Endothelial cell of umbilical vein (primary cell): ENCODE data around the gene ZBTB48. TPM values are rescaled to one million over a fixed set of nuclear protein-coding genes. Genes with fewer than 3 reads are reported as not detected.

ENCODE experiments used
- BruUV-seq: library from RNA; stranded (reverse); fragments of 400-500 nt; replicated peaks from 2 replicates; lab custom pipeline; 2021; lab: Mats Ljungman, UMichigan
- CTCF ChIA-PET: fragments of 300-600, 350-600 bp; sonication (Branson Sonifier 250); formaldehyde crosslinking; loops from one replicate; lab custom pipeline; 2021; ENCODE audit warnings: antibody characterized with exemption, inconsistent platforms; lab: Charles Lee
- POLR2A ChIA-PET: fragments of 300-600, 350-600 bp; sonication (Branson Sonifier 250); formaldehyde crosslinking; loops from one replicate; lab custom pipeline; 2021; ENCODE audit warnings: antibody characterized with exemption, inconsistent platforms; lab: Charles Lee
- DNase-seq: peaks from one replicate; pipeline ENCODE4 v3.0.0-alpha.2; 2011; ENCODE audit warnings: low read depth, low spot score
- FAIRE-seq: peaks from 2 replicates; lab custom pipeline; 2011; peaks lifted over from hg19 to GRCh38; lab: Jason Lieb, UNC
- H2AFZ ChIP-seq: 2 replicates; pipeline ENCODE4 v1.6.0; 2012; ENCODE audit warnings: low read depth, low read length, control low read depth, inconsistent platforms
- H3K27ac ChIP-seq: 2 replicates; pipeline ENCODE4 v1.5.1; 2011; ENCODE audit warnings: low read depth, mild to moderate bottlenecking, control low read depth, low read length, moderate library complexity; ENCODE audit not compliant: insufficient read depth
- H3K27me3 ChIP-seq, 2 experiments: 2 replicates each; pipeline versions ENCODE4 v1.6.0 to v1.6.1; 2011; ENCODE audit warnings: low read length in 2 of 2, mixed read lengths in 1 of 2; ENCODE audit not compliant: control insufficient read depth in 2 of 2, insufficient read depth in 2 of 2
- H3K36me3 ChIP-seq, 2 experiments: 2 replicates in 1 of 2; 3 replicates in 1 of 2; pipeline ENCODE4 v1.5.1; 2011; ENCODE audit warnings: low read length in 2 of 2, mild to moderate bottlenecking in 1 of 2, moderate library complexity in 1 of 2; ENCODE audit not compliant: control insufficient read depth in 2 of 2, insufficient read depth in 2 of 2; ENCODE audit errors: extremely low read depth in 1 of 2
- H3K4me1 ChIP-seq: 3 replicates; pipeline ENCODE4 v1.5.1; 2011; ENCODE audit warnings: mild to moderate bottlenecking, low read length; ENCODE audit not compliant: control insufficient read depth, insufficient read depth; ENCODE audit errors: extremely low read depth
- H3K4me2 ChIP-seq: 2 replicates; pipeline ENCODE4 v1.6.1; 2011; ENCODE audit warnings: low read length, control low read depth, mixed read lengths; ENCODE audit not compliant: insufficient read depth
- H3K4me3 ChIP-seq, 3 experiments: fragments of 200-600 bp in 1 of 3; sonication (generic), shearing (Covaris generic) in 1 of 3; replicated peaks in 1 of 3; 2 replicates each; pipeline ENCODE4 v1.5.1; 2011 to 2016; ENCODE audit warnings: control low read depth in 3 of 3, low read length in 3 of 3, mild to moderate bottlenecking in 2 of 3, inconsistent platforms in 1 of 3, low read depth in 1 of 3, moderate library complexity in 1 of 3; ENCODE audit not compliant: insufficient read depth in 1 of 3
- H3K79me2 ChIP-seq: 2 replicates; pipeline ENCODE4 v1.6.0; 2012; ENCODE audit warnings: low read length, inconsistent platforms; ENCODE audit not compliant: control insufficient read depth, insufficient read depth
- H3K9ac ChIP-seq: replicated peaks from 2 replicates; pipeline ENCODE3; 2011; ENCODE audit warnings: low read length, control low read depth; ENCODE audit not compliant: insufficient read depth; ENCODE audit errors: extremely low read depth
- H3K9me1 ChIP-seq: replicated peaks from 3 replicates; pipeline ENCODE4 v1.6.0; 2011; ENCODE audit warnings: mild to moderate bottlenecking, low read length; ENCODE audit not compliant: control insufficient read depth, insufficient read depth; ENCODE audit errors: extremely low read depth
- H3K9me3 ChIP-seq: replicated peaks from 2 replicates; pipeline ENCODE4 v1.5.1; 2012; ENCODE audit warnings: low read length, inconsistent platforms; ENCODE audit not compliant: control insufficient read depth, insufficient read depth
- H4K20me1 ChIP-seq: replicated peaks from 2 replicates; pipeline ENCODE3; 2011; ENCODE audit warnings: mild to moderate bottlenecking, low read length; ENCODE audit not compliant: control insufficient read depth, insufficient read depth; ENCODE audit errors: extremely low read depth
- EZH2 ChIP-seq: IDR thresholded peaks from 2 replicates; pipeline ENCODE4 v1.6.1; 2012; ENCODE audit warnings: borderline replicate concordance, low read depth, mild to moderate bottlenecking, moderate library complexity, low read length, inconsistent platforms; ENCODE audit not compliant: severe bottlenecking
- FOS ChIP-seq: IDR thresholded peaks from 2 replicates; pipeline ENCODE4 v1.6.1; 2011; ENCODE audit warnings: mild to moderate bottlenecking, low read length, moderate library complexity, borderline replicate concordance; ENCODE audit not compliant: insufficient read depth
- GATA2 ChIP-seq: IDR thresholded peaks from 2 replicates; pipeline ENCODE4 v1.7.0; 2011; ENCODE audit warnings: low read depth, mild to moderate bottlenecking, moderate library complexity, mixed read lengths, low read length; ENCODE audit not compliant: insufficient read length, insufficient read depth
- JUN ChIP-seq: IDR thresholded peaks from 2 replicates; pipeline ENCODE4 v1.6.1; 2011; ENCODE audit warnings: borderline replicate concordance, low read depth; ENCODE audit not compliant: insufficient read length, insufficient read depth
- MYC ChIP-seq: IDR thresholded peaks from one replicate; pipeline ENCODE4 v1.6.1; 2011; ENCODE audit warnings: mild to moderate bottlenecking, low read depth, low read length
- POLR2A ChIP-seq: IDR thresholded peaks from 2 replicates; pipeline ENCODE4 v1.6.1; 2012; ENCODE audit warnings: low read depth, mild to moderate bottlenecking, control low read depth, low read length
- POLR2AphosphoS5 ChIP-seq: IDR thresholded peaks from 2 replicates; pipeline ENCODE4 v1.6.1; 2012; ENCODE audit warnings: low read depth, mild to moderate bottlenecking, control low read depth, low read length, moderate library complexity; ENCODE audit not compliant: insufficient read depth
- dilution Hi-C: fragments of 300-500 bp; cut with MboI; formaldehyde crosslinking; loops from one replicate; pipeline ENCODE4 v1.15.0; 2019; ENCODE audit warnings: low sequenced_read_pairs; ENCODE audit not compliant: extremely low pct_ligation_motif_present
- intact Hi-C: fragments of 100-400 bp; cut with micrococcal nuclease; formaldehyde crosslinking; loops from one replicate; pipeline ENCODE4 v1.10.0; 2022
- polyA plus RNA-seq, 4 experiments: library from polyadenylated mRNA; depleted of rRNA in 3 of 4; stranded (reverse) in 3 of 4; unstranded in 1 of 4; fragments of >200 nt; gene quantifications; 2 replicates each; pipeline versions ENCODE4 v1.2.1 to v1.2.3, GENCODE V29; 2011 to 2012; ENCODE audit warnings: missing spikeins in 1 of 4
- total RNA-seq: library from RNA; stranded (reverse); gene quantifications from 2 replicates; pipeline ENCODE4 v1.2.3, GENCODE V29; 2021
- TF ChIP-seq, protein P1 (sequence below), 2 donors: IDR thresholded peaks; 1 replicate in 1 of 2; 2 replicates in 1 of 2; pipeline ENCODE4 v1.5.1; 2011; ENCODE audit warnings: low read length in 2 of 2, mild to moderate bottlenecking in 2 of 2, moderate library complexity in 2 of 2, control low read depth in 1 of 2, inconsistent platforms in 1 of 2, low read depth in 1 of 2; ENCODE audit not compliant: insufficient read depth in 1 of 2; ENCODE audit errors: extremely low read depth in 1 of 2
- TF ChIP-seq, protein P2 (sequence below): IDR thresholded peaks from 2 replicates; pipeline ENCODE4 v1.6.1; 2011; ENCODE audit not compliant: insufficient read depth, insufficient read length

The ZBTB48 gene
- total and polyA plus RNA-seq, 2 donors (not counting 3 experiments of a cell fraction or from before 2014, with no cell fraction given): 20.9 to 25.1 TPM

DNA sequence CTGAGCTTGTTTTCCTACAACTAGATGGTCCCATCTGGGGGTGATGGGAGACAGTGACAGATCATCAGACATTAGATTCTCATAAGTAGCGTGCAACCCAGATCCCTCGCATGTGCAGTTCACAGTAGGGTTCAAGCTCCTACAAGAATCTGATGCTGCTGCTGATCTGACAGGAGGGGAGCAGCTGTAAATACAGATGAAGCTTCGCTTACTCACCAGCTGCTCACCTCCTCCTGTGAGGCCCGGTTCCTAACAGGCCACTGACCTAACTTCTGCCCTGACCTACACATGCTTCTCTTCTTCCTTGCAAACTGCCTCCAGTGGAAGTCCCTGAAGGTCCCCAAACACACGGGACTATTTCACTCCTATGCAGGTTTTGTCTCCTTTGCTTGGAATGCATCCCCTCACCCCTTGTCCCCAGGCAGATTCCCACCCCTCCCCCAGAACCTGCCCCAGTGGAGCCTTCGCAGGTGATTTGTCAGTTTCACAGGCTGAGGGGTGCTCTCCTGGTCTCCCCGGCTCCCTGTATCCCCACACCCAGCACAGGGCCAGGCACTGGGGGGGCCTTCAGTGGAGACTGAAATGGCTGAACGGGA is 5.7 kb upstream of the ZBTB48 start:
- FAIRE-seq (no peak), DNase-seq (no peak)
- no peak overlapping the region for H3K4me3 ChIP-seq
- H3K9me1 ChIP-seq: no peaks in the 10 kb centered on the region
- H3K79me2 ChIP-seq: no peaks in the 10 kb centered on the region
- dilution Hi-C loops (no loop called here), intact Hi-C loops (no loop called here)
- H3K36me3 ChIP-seq: no peaks in the 10 kb centered on the region
- H3K27ac ChIP-seq: no peak overlapping the region
- no peaks in the 10 kb centered on the region for H4K20me1 ChIP-seq
- no peak overlapping the region for H3K9ac ChIP-seq
- no peaks in the 10 kb centered on the region for H3K4me1 ChIP-seq
- POLR2A ChIA-PET: no interaction called here
- BruUV-seq: no TSS peak
- no peaks in the 10 kb centered on the region for H3K9me3 ChIP-seq
- no peak overlapping the region for H3K4me2 ChIP-seq
- no peak overlapping the region for H2AFZ ChIP-seq
- CTCF ChIA-PET: no interaction called here
- H3K27me3 ChIP-seq: peaks cover 5 to 13% of the 10 kb centered on the region in 2 experiments
- no peak for TF ChIP-seq MYC
- TF ChIP-seq POLR2AphosphoS5: no peak
- TF ChIP-seq JUN: no peak
- no peak for TF ChIP-seq POLR2A
- no peak for TF ChIP-seq GATA2

DNA sequence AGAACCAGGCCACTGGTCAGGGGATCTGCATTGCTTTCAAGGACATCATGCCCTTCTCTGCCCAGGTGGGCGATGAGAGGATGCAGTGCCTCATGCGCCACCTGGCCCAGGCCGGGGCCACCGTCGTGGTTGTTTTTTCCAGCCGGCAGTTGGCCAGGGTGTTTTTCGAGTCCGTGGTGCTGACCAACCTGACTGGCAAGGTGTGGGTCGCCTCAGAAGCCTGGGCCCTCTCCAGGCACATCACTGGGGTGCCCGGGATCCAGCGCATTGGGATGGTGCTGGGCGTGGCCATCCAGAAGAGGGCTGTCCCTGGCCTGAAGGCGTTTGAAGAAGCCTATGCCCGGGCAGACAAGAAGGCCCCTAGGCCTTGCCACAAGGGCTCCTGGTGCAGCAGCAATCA is 5.0 kb upstream of the ZBTB48 start:
- H3K79me2 ChIP-seq: no peaks in the 10 kb centered on the region
- ChIA-PET POLR2A (no interaction called here), CTCF (no interaction called here)
- no peaks in the 10 kb centered on the region for H3K9me1 ChIP-seq
- BruUV-seq: no TSS peak
- DNase-seq: no peak
- H3K4me2 ChIP-seq: no peak overlapping the region
- intact Hi-C loops: no loop called here
- no peak overlapping the region for H3K4me3 ChIP-seq
- no peak overlapping the region for H3K27ac ChIP-seq
- no peak for FAIRE-seq
- dilution Hi-C loops: no loop called here
- H3K27me3 ChIP-seq: peaks cover 5 to 10% of the 10 kb centered on the region in 2 experiments
- TF ChIP-seq FOS (no peak), MYC (no peak), POLR2AphosphoS5 (no peak), JUN (no peak), POLR2A (no peak), EZH2 (no peak), GATA2 (no peak)
- TF ChIP-seq, protein P1, sequence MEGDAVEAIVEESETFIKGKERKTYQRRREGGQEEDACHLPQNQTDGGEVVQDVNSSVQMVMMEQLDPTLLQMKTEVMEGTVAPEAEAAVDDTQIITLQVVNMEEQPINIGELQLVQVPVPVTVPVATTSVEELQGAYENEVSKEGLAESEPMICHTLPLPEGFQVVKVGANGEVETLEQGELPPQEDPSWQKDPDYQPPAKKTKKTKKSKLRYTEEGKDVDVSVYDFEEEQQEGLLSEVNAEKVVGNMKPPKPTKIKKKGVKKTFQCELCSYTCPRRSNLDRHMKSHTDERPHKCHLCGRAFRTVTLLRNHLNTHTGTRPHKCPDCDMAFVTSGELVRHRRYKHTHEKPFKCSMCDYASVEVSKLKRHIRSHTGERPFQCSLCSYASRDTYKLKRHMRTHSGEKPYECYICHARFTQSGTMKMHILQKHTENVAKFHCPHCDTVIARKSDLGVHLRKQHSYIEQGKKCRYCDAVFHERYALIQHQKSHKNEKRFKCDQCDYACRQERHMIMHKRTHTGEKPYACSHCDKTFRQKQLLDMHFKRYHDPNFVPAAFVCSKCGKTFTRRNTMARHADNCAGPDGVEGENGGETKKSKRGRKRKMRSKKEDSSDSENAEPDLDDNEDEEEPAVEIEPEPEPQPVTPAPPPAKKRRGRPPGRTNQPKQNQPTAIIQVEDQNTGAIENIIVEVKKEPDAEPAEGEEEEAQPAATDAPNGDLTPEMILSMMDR (IDR thresholded peaks at IDR 0.05; ENCODE audit: extremely low read depth in 1 of 2, insufficient read depth in 1 of 2, low read depth in 1 of 2, low read length in 2 of 2): no peak
- TF ChIP-seq, protein P2, sequence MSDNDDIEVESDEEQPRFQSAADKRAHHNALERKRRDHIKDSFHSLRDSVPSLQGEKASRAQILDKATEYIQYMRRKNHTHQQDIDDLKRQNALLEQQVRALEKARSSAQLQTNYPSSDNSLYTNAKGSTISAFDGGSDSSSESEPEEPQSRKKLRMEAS: no peak
- no peaks in the 10 kb centered on the region for H3K36me3 ChIP-seq
- H3K9me3 ChIP-seq: no peaks in the 10 kb centered on the region
- H3K9ac ChIP-seq: no peak overlapping the region
- H4K20me1 ChIP-seq: no peaks in the 10 kb centered on the region
- no peak overlapping the region for H2AFZ ChIP-seq
- peaks cover 4% of the 10 kb centered on the region for H3K4me1 ChIP-seq
